Transverse colon (tissue), 4 donors: ENCODE measurements around the gene KIAA1210. TPM values are rescaled to one million over a fixed set of nuclear protein-coding genes. Genes with fewer than 3 reads are reported as not detected.

Experiments used
- DNase-seq: peaks from one replicate; pipeline ENCODE4 v3.0.0-alpha.2; 2019
- H3K27ac ChIP-seq, 4 donors: fragments of 200-600 bp; sonication (generic); 2 replicates each; pipeline ENCODE4 v1.5.1; 2016 to 2018; ENCODE audit warnings: inconsistent platforms in 4 of 4
- H3K27me3 ChIP-seq: fragments of 200-600 bp; sonication (generic); 2 replicates; pipeline ENCODE4 v1.5.1; 2017; ENCODE audit warnings: inconsistent platforms
- H3K36me3 ChIP-seq, 4 donors: fragments of 200-600 bp; sonication (generic); 2 replicates each; pipeline ENCODE4 v1.5.1; 2017 to 2019; ENCODE audit warnings: inconsistent platforms in 4 of 4
- H3K4me1 ChIP-seq, 4 donors: fragments of 200-600 bp; sonication (generic); 2 replicates each; pipeline ENCODE4 v1.5.1; 2017 to 2020; ENCODE audit warnings: inconsistent platforms in 4 of 4
- H3K4me3 ChIP-seq, 4 donors: fragments of 200-600 bp; sonication (generic); 1 replicate in 1 of 4; 2 replicates in 3 of 4; pipeline versions ENCODE4 v1.5.1 to v1.6.1; 2017 to 2019; ENCODE audit warnings: inconsistent platforms in 4 of 4
- H3K9me3 ChIP-seq, 2 donors: fragments of 200-600 bp; sonication (generic); 2 replicates each; pipeline ENCODE4 v1.5.1; 2017 to 2019; ENCODE audit warnings: inconsistent platforms in 2 of 2
- EP300 ChIP-seq: sonication (generic); formaldehyde crosslinking; IDR thresholded peaks from one replicate; pipeline ENCODE4 v1.6.1; 2017; ENCODE audit warnings: antibody characterized with exemption, low read depth
- POLR2A ChIP-seq: fragments of 450-650 bp; IDR thresholded peaks from one replicate; pipeline ENCODE4 v1.6.1; 2016; ENCODE audit warnings: antibody characterized with exemption, mild to moderate bottlenecking, moderate library complexity
- POLR2AphosphoS5 ChIP-seq, 3 donors: sonication (generic); formaldehyde crosslinking; IDR thresholded peaks; one replicate each; pipeline ENCODE4 v1.6.1; 2016; ENCODE audit warnings: antibody characterized with exemption in 3 of 3
- WGBS, 2 donors: methylation state at CpG; one replicate each; pipeline ENCODE4 v1.1.5; 2018; ENCODE audit warnings: low coverage in 1 of 2; 5-methylcytosine and 5-hydroxymethylcytosine counted together
- in situ Hi-C, 4 donors: fragments of 200-750 bp; cut with MboI; loops; one replicate each; pipeline versions ENCODE4 v1.15.0 to v1.15.1; 2017; ENCODE audit warnings: low sequenced_read_pairs in 3 of 4, low pct_ligation_motif_present in 1 of 4, low pct_unique_long_range_greater_than_20kb in 1 of 4
- intact Hi-C: fragments of 100-400 bp; cut with DNase I; formaldehyde crosslinking; loops from one replicate; pipeline ENCODE4 v1.15.1; 2023; ENCODE audit warnings: low total_unique reads
- total RNA-seq, 4 donors: library from RNA; depleted of rRNA; stranded (reverse); fragments of >200 nt; gene quantifications; one replicate each; pipeline ENCODE4 v1.1.0, GENCODE V29; 2016
- TF ChIP-seq, protein P1 (sequence below), 5 experiments: fragments of 200-600 bp in 3 of 5; fragments of 450-650 bp in 2 of 5; sonication (generic) in 3 of 5; IDR thresholded peaks; 1 replicate in 2 of 5; 2 replicates in 3 of 5; pipeline ENCODE4 v1.5.1; 2016 to 2017; ENCODE audit warnings: antibody characterized with exemption in 5 of 5, inconsistent platforms in 3 of 5, mild to moderate bottlenecking in 2 of 5, moderate library complexity in 1 of 5

The KIAA1210 gene
- total RNA-seq, 4 donors from 2014 or later = not detected

DNA sequence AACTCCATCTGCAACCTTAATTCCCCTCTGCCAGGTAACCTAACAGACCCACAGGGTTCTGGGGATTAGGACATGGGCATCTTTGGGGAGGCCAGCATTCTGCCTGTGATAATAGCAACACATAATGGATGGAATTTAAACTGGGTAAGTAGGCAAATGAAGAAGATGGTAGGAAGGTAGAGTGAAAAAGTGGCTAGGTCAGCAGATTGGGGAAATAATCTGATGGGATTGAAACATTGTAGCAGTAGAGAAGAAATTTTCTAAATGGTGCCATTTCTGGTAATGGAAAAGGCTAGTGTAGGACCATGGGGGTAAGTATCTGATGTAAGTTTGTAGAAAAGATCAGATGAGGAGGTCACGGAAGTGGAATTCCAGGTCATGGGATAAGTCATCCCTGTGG, 57.9 kb downstream of the KIAA1210 start:
- Histone ChIP-seq H3K36me3 (no peaks in the 10 kb centered on the region), H3K27me3 (no peaks in the 10 kb centered on the region), H3K9me3 (no peaks in the 10 kb centered on the region), H3K27ac (no peak overlapping the region), H3K4me1 (no peaks in the 10 kb centered on the region), H3K4me3 (no peak overlapping the region)
- DNase-seq = no peak
- TF ChIP-seq POLR2AphosphoS5 (IDR thresholded peaks at IDR 0.05) (no peak), EP300 (no peak), POLR2A (no peak)
- TF ChIP-seq, protein P1, sequence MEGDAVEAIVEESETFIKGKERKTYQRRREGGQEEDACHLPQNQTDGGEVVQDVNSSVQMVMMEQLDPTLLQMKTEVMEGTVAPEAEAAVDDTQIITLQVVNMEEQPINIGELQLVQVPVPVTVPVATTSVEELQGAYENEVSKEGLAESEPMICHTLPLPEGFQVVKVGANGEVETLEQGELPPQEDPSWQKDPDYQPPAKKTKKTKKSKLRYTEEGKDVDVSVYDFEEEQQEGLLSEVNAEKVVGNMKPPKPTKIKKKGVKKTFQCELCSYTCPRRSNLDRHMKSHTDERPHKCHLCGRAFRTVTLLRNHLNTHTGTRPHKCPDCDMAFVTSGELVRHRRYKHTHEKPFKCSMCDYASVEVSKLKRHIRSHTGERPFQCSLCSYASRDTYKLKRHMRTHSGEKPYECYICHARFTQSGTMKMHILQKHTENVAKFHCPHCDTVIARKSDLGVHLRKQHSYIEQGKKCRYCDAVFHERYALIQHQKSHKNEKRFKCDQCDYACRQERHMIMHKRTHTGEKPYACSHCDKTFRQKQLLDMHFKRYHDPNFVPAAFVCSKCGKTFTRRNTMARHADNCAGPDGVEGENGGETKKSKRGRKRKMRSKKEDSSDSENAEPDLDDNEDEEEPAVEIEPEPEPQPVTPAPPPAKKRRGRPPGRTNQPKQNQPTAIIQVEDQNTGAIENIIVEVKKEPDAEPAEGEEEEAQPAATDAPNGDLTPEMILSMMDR (IDR thresholded peaks at IDR 0.05) = no peak
- intact Hi-C loops (loop anchor here (5.0 kb wide), 1 partner anchor 222 kb away; no protein-coding TSS in a partner anchor), in situ Hi-C loops (loop anchor here in 3 of 4 donors (5.0 to 25.0 kb wide), 3 partner anchors 55 to 232 kb away; no protein-coding TSS in a partner anchor)
- 100% methylated on average over 1 of the region's 1 CpG for WGBS, 2 donors

- no peaks in the 10 kb centered on the region for H3K27me3 ChIP-seq
- H3K4me3 ChIP-seq = no peak overlapping the region
- H3K4me1 ChIP-seq = no peaks in the 10 kb centered on the region
- DNase-seq = no peak
- in situ Hi-C loops = loop anchor here in 3 of 4 donors (5.0 to 25.0 kb wide), 3 partner anchors 54 to 232 kb away; no protein-coding TSS in a partner anchor
- intact Hi-C loops = loop anchor here (5.0 kb wide), 1 partner anchor 222 kb away; no protein-coding TSS in a partner anchor
- TF ChIP-seq, protein P1 (IDR thresholded peaks at IDR 0.05) = no peak
- no peak for TF ChIP-seq POLR2A
- no peak for TF ChIP-seq POLR2AphosphoS5 (IDR thresholded peaks at IDR 0.05)
- TF ChIP-seq EP300 = no peak
- H3K9me3 ChIP-seq = no peaks in the 10 kb centered on the region
- no peak overlapping the region for H3K27ac ChIP-seq
- WGBS, 2 donors = 66 to 100% methylated on average over 1 of the region's 1 CpG
- H3K36me3 ChIP-seq = no peaks in the 10 kb centered on the region
Measured at GRCh38 chrX:119069128-119069527, 58.5 kb downstream of the KIAA1210 start.

DNA sequence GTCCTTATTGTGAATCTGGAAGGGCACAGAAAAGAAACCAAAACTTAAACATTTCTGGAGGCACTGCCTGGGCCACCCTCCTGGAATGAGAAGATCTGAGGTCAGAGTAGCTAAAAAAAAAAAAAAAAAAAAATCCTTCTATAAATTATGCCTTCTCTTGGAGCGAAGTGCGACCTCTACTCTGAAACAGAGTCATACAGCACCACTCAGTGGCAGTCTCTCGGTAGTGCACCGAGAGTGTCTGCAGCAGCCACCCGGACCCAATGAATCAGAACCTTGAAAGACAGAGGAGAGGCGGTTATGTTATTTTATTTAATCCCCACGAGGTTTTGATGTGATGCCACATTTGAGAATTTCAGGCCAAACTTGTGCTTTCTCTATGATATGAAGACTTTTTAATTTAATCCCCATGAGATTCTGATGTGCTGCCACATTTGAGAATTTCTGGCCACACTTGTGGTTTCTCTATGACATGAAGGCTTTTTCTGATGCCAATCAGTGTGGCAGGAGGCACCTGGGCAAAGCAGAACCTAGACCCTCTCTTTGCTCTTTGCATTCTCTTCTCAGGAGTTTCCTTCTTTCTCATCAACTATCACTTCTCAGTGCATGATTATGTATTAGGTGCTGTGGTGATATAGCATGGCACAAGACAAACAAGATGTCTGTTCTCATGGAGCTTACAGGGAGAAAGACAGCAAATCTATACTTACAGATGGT, 60.4 kb downstream of the KIAA1210 start:
- Histone ChIP-seq H3K27me3 (no peaks in the 10 kb centered on the region), H3K27ac (no peak overlapping the region), H3K4me1 (no peaks in the 10 kb centered on the region), H3K4me3 (no peak overlapping the region), H3K36me3 (no peaks in the 10 kb centered on the region), H3K9me3 (no peaks in the 10 kb centered on the region)
- 2 to 6% methylated on average over 7 of the region's 7 CpGs for WGBS, 2 donors
- in situ Hi-C loops (loop anchor here in 3 of 4 donors (5.0 to 25.0 kb wide), 3 partner anchors 52 to 230 kb away; no protein-coding TSS in a partner anchor), intact Hi-C loops (loop anchor here (5.0 kb wide), 1 partner anchor 220 kb away; no protein-coding TSS in a partner anchor)
- peak; percentile 52 for DNase-seq
- TF ChIP-seq EP300 = no peak
- TF ChIP-seq, protein P1 (IDR thresholded peaks at IDR 0.05) = peak; percentile 47 to 72 (median 56)

DNA sequence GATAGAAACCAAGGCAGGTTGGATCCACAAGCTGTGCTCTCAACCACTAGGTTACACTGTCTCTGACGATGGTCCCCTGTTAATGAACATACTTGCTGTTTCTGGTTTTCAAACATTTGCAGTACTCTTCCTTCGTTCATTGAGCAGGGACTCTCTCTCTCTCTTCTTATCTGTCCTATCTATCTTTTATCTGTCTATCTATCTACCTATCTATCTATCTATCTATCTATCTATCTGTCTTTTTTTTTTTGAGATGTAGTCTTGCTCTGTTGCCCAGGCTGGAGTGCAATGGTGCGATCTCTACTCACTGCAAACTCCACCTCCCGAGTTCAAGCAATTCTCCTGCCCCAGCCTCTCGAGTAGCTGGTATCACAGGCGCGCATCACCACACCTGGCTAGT, 64.2 kb downstream of the KIAA1210 start:
- H3K9me3 ChIP-seq = no peaks in the 10 kb centered on the region
- DNase-seq = no peak
- WGBS, 2 donors = 84% methylated on average over 7 of the region's 7 CpGs; no CpG with 5 or more reads in 1 of the 2 donors
- H3K27ac ChIP-seq = no peak overlapping the region
- no peaks in the 10 kb centered on the region for H3K27me3 ChIP-seq
- H3K36me3 ChIP-seq = no peaks in the 10 kb centered on the region
- intact Hi-C loops = no loop called here
- no peaks in the 10 kb centered on the region for H3K4me1 ChIP-seq
- no peak overlapping the region for H3K4me3 ChIP-seq
- in situ Hi-C loops = loop anchor here in 3 of 4 donors (10.0 to 25.0 kb wide), 2 partner anchors 49 to 226 kb away; no protein-coding TSS in a partner anchor
- TF ChIP-seq, protein P1 (IDR thresholded peaks at IDR 0.05) = no peak
- TF ChIP-seq POLR2A (no peak), POLR2AphosphoS5 (IDR thresholded peaks at IDR 0.05) (no peak), EP300 (no peak)
